ENCODE measurements around the gene ANO9.
"Not testable (repeated sequence)": the region's sequence is repeated elsewhere in the genome, so short reads cannot be mapped to it uniquely, and the experiment has no call there.

GRCh38 chr11:410711-411110 lies 31.1 kb downstream of the ANO9 start:
- TF ChIP-seq POLR2A, CTCF (IDR thresholded peaks at IDR 0.05): not testable (repeated sequence)
